Right atrium auricular region (tissue), 2 donors: ENCODE data around the gene SLC1A7. TPM values are rescaled to one million over a fixed set of nuclear protein-coding genes. Genes with fewer than 3 reads are reported as not detected.

Source experiments
- DNase-seq: peaks from one replicate; pipeline ENCODE4 v3.0.0-alpha.2; 2019; ENCODE audit warnings: low spot score
- H3K27ac ChIP-seq, 2 donors: fragments of 200-600 bp; sonication (generic); 1 replicate in 1 of 2; 2 replicates in 1 of 2; pipeline ENCODE4 v1.5.1; 2016 to 2019
- H3K27me3 ChIP-seq, 2 donors: fragments of 200-600 bp; sonication (generic); one replicate each; pipeline versions ENCODE4 v1.5.1 to v1.6.0; 2017 to 2019
- H3K36me3 ChIP-seq: fragments of 200-600 bp; sonication (generic); one replicate; pipeline ENCODE4 v1.5.1; 2016
- H3K4me1 ChIP-seq, 2 donors: fragments of 200-600 bp; sonication (generic); one replicate each; pipeline versions ENCODE4 v1.5.1 to v1.6.0; 2017 to 2019
- H3K4me3 ChIP-seq, 2 donors: fragments of 200-600 bp; sonication (generic); 1 replicate in 1 of 2; 2 replicates in 1 of 2; pipeline ENCODE4 v1.5.1; 2017 to 2019; ENCODE audit warnings: mild to moderate bottlenecking in 1 of 2, moderate library complexity in 1 of 2
- H3K9me3 ChIP-seq, 2 donors: fragments of 200-600 bp; sonication (generic); one replicate each; pipeline ENCODE4 v1.5.1; 2019
- CTCF ChIP-seq, 2 donors: fragments of 200-600 bp; sonication (generic); IDR thresholded peaks; one replicate each; pipeline ENCODE4 v1.5.1; 2019; ENCODE audit warnings: antibody characterized with exemption in 2 of 2
- total RNA-seq, 2 donors: library from RNA; depleted of rRNA; stranded (reverse); fragments of >200 nt; gene quantifications; one replicate each; pipeline ENCODE4 v1.1.0, GENCODE V29; 2016

SLC1A7 gene
- total RNA-seq, 2 donors from 2014 or later, result 0.56 to 0.71 TPM

GRCh38 chr1:53090227-53091147, 52.0 kb downstream of the SLC1A7 start:
- H3K27me3 ChIP-seq, result no peaks in the 10 kb centered on the region
- TF ChIP-seq CTCF (IDR thresholded peaks at IDR 0.05), result no peak
- H3K4me3 ChIP-seq, result no peak overlapping the region
- no peak overlapping the region for H3K27ac ChIP-seq
- H3K4me1 ChIP-seq, result peaks cover 0 to 27% of the 10 kb centered on the region in 2 donors
- H3K36me3 ChIP-seq, result no peaks in the 10 kb centered on the region
- peak; percentile 71 for DNase-seq
- no peaks in the 10 kb centered on the region for H3K9me3 ChIP-seq

- H3K36me3 ChIP-seq, result no peaks in the 10 kb centered on the region
- no peak overlapping the region for H3K27ac ChIP-seq
- peaks cover 0 to 27% of the 10 kb centered on the region in 2 donors for H3K4me1 ChIP-seq
- H3K27me3 ChIP-seq, result no peaks in the 10 kb centered on the region
- no peak for TF ChIP-seq CTCF (IDR thresholded peaks at IDR 0.05)
- H3K9me3 ChIP-seq, result no peaks in the 10 kb centered on the region
- no peak for DNase-seq
- no peak overlapping the region for H3K4me3 ChIP-seq
Observed at GRCh38 chr1:53089478-53090226, 52.8 kb downstream of the SLC1A7 start.

GRCh38 chr1:53088616-53089300, 53.7 kb downstream of the SLC1A7 start:
- no peak for DNase-seq
- Histone ChIP-seq H3K4me3 (no peak overlapping the region), H3K36me3 (no peaks in the 10 kb centered on the region), H3K9me3 (no peaks in the 10 kb centered on the region), H3K27ac (no peak overlapping the region), H3K27me3 (no peaks in the 10 kb centered on the region), H3K4me1 (peaks cover 0 to 27% of the 10 kb centered on the region in 2 donors)
- TF ChIP-seq CTCF (IDR thresholded peaks at IDR 0.05), result no peak

GRCh38 chr1:53087332-53088285, 54.8 kb downstream of the SLC1A7 start:
- H3K36me3 ChIP-seq, result no peaks in the 10 kb centered on the region
- DNase-seq, result no peak
- H3K4me1 ChIP-seq, result peaks cover 0 to 27% of the 10 kb centered on the region in 2 donors
- H3K4me3 ChIP-seq, result no peak overlapping the region
- no peak overlapping the region for H3K27ac ChIP-seq
- H3K9me3 ChIP-seq, result no peaks in the 10 kb centered on the region
- no peak for TF ChIP-seq CTCF (IDR thresholded peaks at IDR 0.05)
- H3K27me3 ChIP-seq, result no peaks in the 10 kb centered on the region
